ENCODE measurements around the gene CES5A. TPM values are rescaled to one million over a fixed set of nuclear protein-coding genes. Genes with fewer than 3 reads are reported as not detected.
"Not testable (repeated sequence)": the region's sequence is repeated elsewhere in the genome, so short reads cannot be mapped to it uniquely, and the experiment has no call there.

CES5A gene
- total RNA-seq, 1 experiment from 2014 or later, result not detected

GRCh38 chr16:55834049-55834448, 41.1 kb downstream of the CES5A start:
- no peak for TF ChIP-seq CTCF (IDR thresholded peaks at IDR 0.05; ENCODE audit: unreplicated experiment)
- intact Hi-C loops (cut with micrococcal nuclease), result no loop called here
- peaks cover 14% of the 10 kb centered on the region for H3K27me3 Mint-ChIP-seq (ENCODE audit: insufficient read depth, unreplicated experiment)
- ChIA-PET POLR2A (no interaction called here), CTCF (interaction anchor here (0.6 to 1.5 kb wide), 3 partner anchors 123 to 555 kb away, joined by 3 to 5 read pairs (median 3); no protein-coding TSS in a partner anchor)
- H3K4me1 Mint-ChIP-seq (ENCODE audit: insufficient read depth, unreplicated experiment), result peaks cover 15% of the 10 kb centered on the region
- no peaks in the 10 kb centered on the region for H3K9me3 Mint-ChIP-seq (ENCODE audit: unreplicated experiment)
- BruUV-seq (replicated peaks), result no TSS peak
- no peak overlapping the region for H3K4me3 Mint-ChIP-seq (ENCODE audit: unreplicated experiment)
- DNase-seq (ENCODE audit: unreplicated experiment), result no peak
- no peak overlapping the region for H3K27ac Mint-ChIP-seq (ENCODE audit: low read depth, unreplicated experiment)
- H3K36me3 Mint-ChIP-seq (ENCODE audit: insufficient read depth, unreplicated experiment), result no peaks in the 10 kb centered on the region

GRCh38 chr16:55832773-55833691, 42.1 kb downstream of the CES5A start, which contains the start of gene CES1:
Gene CES1 (minus strand): TSS chr16:55833096. CDS start chr16:55833055, 41 bp downstream.
- Mint-ChIP-seq H3K27me3 (ENCODE audit: insufficient read depth, unreplicated experiment) (peaks cover 14% of the 10 kb centered on the region), H3K27ac (ENCODE audit: low read depth, unreplicated experiment) (no peak within 1 kb of the TSS)
- no peak for TF ChIP-seq CTCF (IDR thresholded peaks at IDR 0.05; ENCODE audit: unreplicated experiment)

GRCh38 chr16:55832425-55832772, 42.8 kb downstream of the CES5A start:
- peaks cover 15% of the 10 kb centered on the region for H3K4me1 Mint-ChIP-seq (ENCODE audit: insufficient read depth, unreplicated experiment)
- DNase-seq (ENCODE audit: unreplicated experiment), result no peak
- BruUV-seq (replicated peaks), result no TSS peak
- ChIA-PET CTCF (interaction anchor here (1.5 kb wide), 1 partner anchor 368 kb away, joined by 5 read pairs; no protein-coding TSS in a partner anchor), POLR2A (no interaction called here)
- no peak overlapping the region for H3K4me3 Mint-ChIP-seq (ENCODE audit: unreplicated experiment)
- no peaks in the 10 kb centered on the region for H3K36me3 Mint-ChIP-seq (ENCODE audit: insufficient read depth, unreplicated experiment)
- intact Hi-C loops (cut with micrococcal nuclease), result no loop called here
- no peak for TF ChIP-seq CTCF (IDR thresholded peaks at IDR 0.05; ENCODE audit: unreplicated experiment)
- H3K27ac Mint-ChIP-seq (ENCODE audit: low read depth, unreplicated experiment), result no peak overlapping the region
- peaks cover 14% of the 10 kb centered on the region for H3K27me3 Mint-ChIP-seq (ENCODE audit: insufficient read depth, unreplicated experiment)
- no peaks in the 10 kb centered on the region for H3K9me3 Mint-ChIP-seq (ENCODE audit: unreplicated experiment)

More at GRCh38 chr16:55832773-55833691, 42.1 kb downstream of the CES5A start, which contains the start of gene CES1:
- CTCF ChIA-PET, result interaction anchor here (0.6 to 1.5 kb wide), 3 partner anchors 120 to 554 kb away, joined by 3 to 5 read pairs (median 3); no protein-coding TSS in a partner anchor
- intact Hi-C loops (cut with micrococcal nuclease), result no loop called here
- POLR2A ChIA-PET, result no interaction called here
- no peaks in the 10 kb centered on the region for H3K36me3 Mint-ChIP-seq (ENCODE audit: insufficient read depth, unreplicated experiment)
- BruUV-seq (replicated peaks), result no TSS peak
- peaks cover 15% of the 10 kb centered on the region for H3K4me1 Mint-ChIP-seq (ENCODE audit: insufficient read depth, unreplicated experiment)
- H3K4me3 Mint-ChIP-seq (ENCODE audit: unreplicated experiment), result no peak within 1 kb of the TSS
- no peaks in the 10 kb centered on the region for H3K9me3 Mint-ChIP-seq (ENCODE audit: unreplicated experiment)
- DNase-seq (ENCODE audit: unreplicated experiment), result no peak

- TF ChIP-seq CTCF (IDR thresholded peaks at IDR 0.05; ENCODE audit: unreplicated experiment), result no peak
- Mint-ChIP-seq H3K36me3 (ENCODE audit: insufficient read depth, unreplicated experiment) (no peaks in the 10 kb centered on the region), H3K27ac (ENCODE audit: low read depth, unreplicated experiment) (no peak overlapping the region), H3K9me3 (ENCODE audit: unreplicated experiment) (no peaks in the 10 kb centered on the region), H3K4me1 (ENCODE audit: insufficient read depth, unreplicated experiment) (peaks cover 11% of the 10 kb centered on the region), H3K27me3 (ENCODE audit: insufficient read depth, unreplicated experiment) (peaks cover 14% of the 10 kb centered on the region), H3K4me3 (ENCODE audit: unreplicated experiment) (no peak overlapping the region)
- POLR2A ChIA-PET, result no interaction called here
- no peak for DNase-seq (ENCODE audit: unreplicated experiment)
- no TSS peak for BruUV-seq (replicated peaks)
- intact Hi-C loops (cut with micrococcal nuclease), result no loop called here
- CTCF ChIA-PET, result interaction anchor here (1.4 kb wide), 1 partner anchor 10 kb away, joined by 4 read pairs; no protein-coding TSS in a partner anchor
Measured at GRCh38 chr16:55830658-55831294, 44.4 kb downstream of the CES5A start.

GRCh38 chr16:55829232-55829631, 45.9 kb downstream of the CES5A start:
- DNase-seq (ENCODE audit: unreplicated experiment); H3K36me3 Mint-ChIP-seq (ENCODE audit: insufficient read depth, unreplicated experiment); H3K4me3 Mint-ChIP-seq (ENCODE audit: unreplicated experiment); H3K9me3 Mint-ChIP-seq (ENCODE audit: unreplicated experiment); intact Hi-C loops (cut with micrococcal nuclease); H3K27ac Mint-ChIP-seq (ENCODE audit: low read depth, unreplicated experiment); POLR2A ChIA-PET; BruUV-seq (replicated peaks): not testable (repeated sequence)
- Mint-ChIP-seq H3K4me1 (ENCODE audit: insufficient read depth, unreplicated experiment) (peaks cover 14% of the 10 kb centered on the region), H3K27me3 (ENCODE audit: insufficient read depth, unreplicated experiment) (peaks cover 14% of the 10 kb centered on the region)
- CTCF ChIA-PET, result interaction anchor here (0.6 to 1.4 kb wide), 2 partner anchors 11 to 523 kb away, joined by 4 read pairs; no protein-coding TSS in a partner anchor

Data from MCF 10A (cell line).